Measurements from ENCODE around the gene OR52H1.

OR52H1 gene

DNA sequence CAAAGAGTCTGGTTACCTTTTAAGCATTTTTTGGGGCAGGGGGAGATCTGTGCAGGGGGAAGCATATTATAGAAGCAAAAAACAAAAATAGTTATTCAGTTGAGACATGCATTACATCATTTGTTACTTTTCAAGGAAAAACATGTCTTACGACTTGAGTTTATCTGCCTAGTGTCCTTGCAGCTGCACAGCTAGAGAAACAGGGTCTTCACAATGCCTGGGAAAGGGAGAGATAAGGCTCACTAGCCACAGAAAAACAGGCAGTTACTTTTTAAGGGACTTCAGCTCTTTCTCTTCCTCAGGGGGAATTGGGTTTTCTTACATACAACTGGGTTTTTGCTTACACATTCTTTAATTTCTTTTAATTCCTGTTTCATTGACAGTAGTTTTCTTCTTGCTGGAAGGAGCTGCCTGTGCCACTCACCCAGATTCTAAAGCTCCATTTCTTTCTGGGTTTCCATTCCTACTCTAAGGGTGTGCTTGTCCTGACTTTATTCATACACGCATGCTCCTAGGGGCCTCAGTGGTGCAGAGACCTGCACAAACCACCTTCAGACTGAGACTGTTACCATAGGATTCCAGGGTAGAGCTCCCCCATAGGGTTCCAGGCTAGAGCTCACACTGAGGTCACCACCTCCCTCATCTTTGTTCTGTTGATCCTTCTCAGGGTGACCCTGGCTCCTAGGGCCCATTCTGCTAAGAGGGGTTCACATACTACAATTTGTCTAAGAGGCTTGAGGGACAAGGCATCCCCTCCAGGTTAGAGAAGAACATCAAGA, 17.1 kb downstream of the OR52H1 start:
- DNase-seq: no peak

DNA sequence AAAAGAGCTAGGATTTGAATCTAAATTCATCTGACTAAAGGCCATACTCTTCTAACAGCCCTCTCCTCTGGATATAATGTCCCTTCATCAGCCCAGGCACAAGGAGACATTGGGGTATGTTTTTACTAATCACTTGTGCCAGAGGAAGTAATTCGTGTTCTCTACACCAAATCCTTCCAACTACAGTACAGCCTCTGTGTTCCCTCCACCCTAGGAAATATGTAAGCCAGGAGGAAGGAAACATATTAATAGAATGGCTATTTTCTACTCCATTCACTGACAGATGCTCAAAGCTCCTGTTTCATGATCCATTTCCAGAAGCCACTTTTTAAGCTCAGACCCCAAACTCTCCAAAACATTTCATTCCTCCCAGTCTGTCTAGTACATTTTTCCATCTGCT, 19.8 kb downstream of the OR52H1 start:
- no peak for DNase-seq

DNA sequence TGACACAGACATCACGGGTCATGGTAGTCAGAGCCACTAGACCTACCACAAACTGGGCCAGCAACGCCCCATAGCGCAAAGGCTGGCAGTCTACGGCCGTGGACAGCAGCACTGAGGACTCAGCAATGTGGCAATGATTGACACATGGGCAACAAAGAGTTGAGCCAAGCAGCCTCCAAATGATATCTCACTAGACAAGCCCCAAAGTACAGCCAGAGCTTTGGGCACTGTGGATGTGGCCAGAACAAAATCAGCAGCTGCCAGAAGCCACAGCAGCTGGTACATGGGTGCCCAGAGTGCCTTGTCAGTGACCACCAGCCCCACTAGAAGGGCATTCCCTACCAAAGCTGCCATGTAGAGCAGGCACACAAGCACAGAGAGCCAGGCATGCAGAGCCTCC, 20.6 kb downstream of the OR52H1 start:
- DNase-seq: no peak

DNA sequence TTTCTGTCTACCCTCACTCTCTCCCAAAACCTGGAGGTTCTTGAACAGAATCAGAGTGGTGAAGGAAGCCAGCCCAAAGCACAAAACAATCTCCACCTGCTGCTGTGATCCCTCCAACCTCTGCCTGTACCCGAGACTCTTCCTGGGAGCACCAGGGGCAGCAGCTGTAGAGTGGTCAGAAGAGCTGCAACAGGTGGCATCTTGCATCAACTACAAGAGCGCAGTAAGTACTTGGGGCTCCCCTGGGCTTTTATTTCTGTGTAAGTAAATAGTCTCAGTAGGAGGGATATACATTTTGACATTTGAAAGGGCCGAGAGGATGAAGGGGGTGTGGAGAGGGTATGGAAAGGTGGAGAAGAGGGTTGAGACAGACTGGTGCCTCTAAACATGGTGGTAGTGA, 23.6 kb downstream of the OR52H1 start:
- DNase-seq: no peak

DNA sequence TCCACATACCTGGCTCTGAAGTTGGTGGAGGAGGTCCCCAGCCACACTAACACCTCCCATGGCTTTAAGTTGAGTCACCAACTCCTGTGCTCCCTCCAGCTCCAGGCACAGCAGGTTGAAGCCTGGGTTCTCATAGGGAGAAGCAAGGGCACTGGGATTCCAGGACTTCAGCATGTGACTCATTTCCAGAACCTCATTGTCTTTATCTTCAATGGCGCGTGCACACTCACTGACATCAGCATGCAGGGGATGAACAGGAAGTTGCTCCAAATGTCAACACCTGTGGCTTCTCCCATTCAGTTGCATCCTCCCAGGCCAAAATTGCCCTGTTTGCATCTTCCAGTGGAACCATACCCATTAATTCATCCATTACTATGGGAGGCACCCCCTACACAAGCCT, 26.0 kb downstream of the OR52H1 start:
- no peak for DNase-seq

DNA sequence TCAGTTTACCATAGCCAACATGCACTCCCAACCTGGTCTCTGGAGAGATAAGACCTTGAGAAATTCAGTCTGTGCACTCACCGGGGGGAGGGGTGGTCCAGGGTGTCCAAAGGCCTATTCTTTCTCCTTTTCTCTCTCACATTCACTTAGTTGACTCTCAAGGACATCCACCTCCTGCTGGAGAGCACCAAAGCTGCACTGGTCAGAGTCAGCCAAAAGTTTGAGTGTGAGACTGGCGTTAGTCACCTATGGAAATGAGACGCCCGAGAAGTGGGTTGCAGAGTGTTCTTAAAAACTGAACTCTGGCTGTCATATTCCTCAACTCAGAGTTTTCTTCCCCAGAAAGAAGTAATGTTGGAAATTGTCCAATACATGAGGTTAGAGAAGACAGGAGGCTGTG, 26.8 kb downstream of the OR52H1 start:
- DNase-seq: no peak

DNA sequence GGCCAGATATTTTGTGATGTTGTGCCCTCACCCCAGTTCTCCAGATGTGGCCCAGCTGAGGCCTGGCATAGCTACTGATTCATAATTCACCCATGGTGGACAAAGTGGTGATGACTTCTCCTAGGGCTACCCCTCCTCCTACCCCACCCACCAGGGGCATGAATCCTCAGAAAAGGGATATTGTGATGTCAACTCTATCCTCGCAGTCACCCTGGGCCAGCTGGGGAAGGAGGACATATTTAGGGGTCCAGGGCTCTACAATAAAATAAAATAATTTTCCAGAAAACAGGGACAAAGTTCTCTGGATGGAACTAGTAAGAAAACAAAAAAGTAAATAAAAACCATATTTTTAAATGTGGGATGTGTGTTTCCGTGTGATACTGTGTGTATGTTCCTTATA, 31.7 kb downstream of the OR52H1 start, which contains the start of gene UBQLNL:
Gene UBQLNL (minus strand): TSS at position 101 of the 400 bp plus-strand sequence. CDS start 258 bp downstream, outside the sequence.
- DNase-seq: no peak

DNA sequence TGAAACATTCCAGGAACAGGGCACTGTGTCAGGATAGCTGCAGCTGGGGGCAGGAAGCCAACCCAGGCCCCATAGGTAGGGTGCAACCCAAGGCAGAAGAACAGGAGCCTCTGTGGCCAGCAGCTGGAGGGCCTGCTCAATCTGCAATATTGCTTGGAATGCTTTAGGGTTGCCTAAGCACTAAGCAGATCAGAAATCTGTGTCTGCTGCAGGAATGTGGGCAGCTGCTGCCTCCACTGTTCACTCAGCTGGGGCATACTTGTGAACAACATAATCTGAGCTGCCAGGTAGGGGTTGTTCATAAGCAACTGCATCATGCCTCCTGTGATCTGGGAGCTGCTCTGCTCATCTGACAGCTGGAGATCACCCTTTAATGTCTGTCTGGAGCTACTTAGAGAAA, 33.5 kb downstream of the OR52H1 start:
- DNase-seq: no peak

DNA sequence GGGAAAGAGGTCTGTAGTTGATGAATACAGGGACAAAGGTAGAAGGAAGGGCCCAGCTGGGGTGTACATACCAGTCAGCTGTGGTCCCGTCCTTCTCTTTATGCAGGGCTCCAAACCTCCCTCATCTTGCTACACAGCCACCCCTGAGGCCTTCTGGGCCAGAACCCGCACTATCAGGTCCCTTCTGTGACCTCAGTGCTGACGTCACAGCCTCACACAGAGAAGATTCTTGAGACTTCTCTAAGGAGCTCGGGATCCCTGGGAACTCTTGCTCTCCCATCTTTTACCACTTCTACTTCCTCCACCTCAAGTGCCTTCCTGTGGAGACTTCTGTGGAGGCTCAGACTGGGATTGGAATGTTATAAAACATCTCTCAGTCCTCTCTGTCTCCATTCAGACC, 38.5 kb downstream of the OR52H1 start, which contains the start of gene UBQLN3:
Gene UBQLN3 (minus strand): TSS at position 155 of the 400 bp plus-strand sequence. CDS start 399 bp downstream, outside the sequence.
- DNase-seq: no peak

DNA sequence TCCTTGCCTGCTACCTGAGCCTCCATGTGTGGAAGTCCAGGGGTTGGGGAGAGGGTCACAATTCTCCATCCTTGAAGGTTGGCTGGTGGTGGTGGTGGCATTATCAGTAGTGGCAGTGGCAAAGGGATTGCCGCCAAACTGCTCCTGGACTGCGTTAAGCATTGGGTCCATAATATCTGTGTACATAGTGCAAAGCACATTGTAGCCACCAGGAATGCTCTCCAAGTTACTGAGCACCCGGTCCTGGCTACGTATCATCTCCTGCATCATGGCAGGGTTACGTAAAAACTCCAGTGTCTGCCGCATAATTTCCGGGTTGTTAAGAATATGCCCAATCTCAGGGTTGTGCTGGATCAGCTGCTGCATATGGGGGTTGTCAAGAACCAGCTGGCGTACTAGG, 39.7 kb downstream of the OR52H1 start:
- DNase-seq: no peak

DNA sequence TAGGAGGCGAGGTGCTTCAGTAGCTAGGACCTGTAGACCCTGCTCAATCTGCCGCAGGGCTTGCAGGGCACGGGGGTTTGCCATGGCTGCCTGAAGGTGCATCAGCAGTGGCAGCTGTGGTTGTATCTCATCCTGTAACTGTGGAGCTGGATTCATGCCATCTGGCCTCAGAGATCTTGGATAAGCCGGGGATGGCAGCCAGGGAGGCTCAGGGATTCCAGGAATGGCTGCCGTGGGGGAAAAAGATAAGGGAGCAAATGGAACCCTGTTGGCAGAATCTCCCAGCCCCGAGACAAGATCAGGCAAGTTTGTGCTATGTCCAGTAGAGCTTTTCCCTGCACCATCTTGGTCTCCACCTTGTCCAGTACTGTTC, 40.4 kb downstream of the OR52H1 start:
- no peak for DNase-seq

DNA sequence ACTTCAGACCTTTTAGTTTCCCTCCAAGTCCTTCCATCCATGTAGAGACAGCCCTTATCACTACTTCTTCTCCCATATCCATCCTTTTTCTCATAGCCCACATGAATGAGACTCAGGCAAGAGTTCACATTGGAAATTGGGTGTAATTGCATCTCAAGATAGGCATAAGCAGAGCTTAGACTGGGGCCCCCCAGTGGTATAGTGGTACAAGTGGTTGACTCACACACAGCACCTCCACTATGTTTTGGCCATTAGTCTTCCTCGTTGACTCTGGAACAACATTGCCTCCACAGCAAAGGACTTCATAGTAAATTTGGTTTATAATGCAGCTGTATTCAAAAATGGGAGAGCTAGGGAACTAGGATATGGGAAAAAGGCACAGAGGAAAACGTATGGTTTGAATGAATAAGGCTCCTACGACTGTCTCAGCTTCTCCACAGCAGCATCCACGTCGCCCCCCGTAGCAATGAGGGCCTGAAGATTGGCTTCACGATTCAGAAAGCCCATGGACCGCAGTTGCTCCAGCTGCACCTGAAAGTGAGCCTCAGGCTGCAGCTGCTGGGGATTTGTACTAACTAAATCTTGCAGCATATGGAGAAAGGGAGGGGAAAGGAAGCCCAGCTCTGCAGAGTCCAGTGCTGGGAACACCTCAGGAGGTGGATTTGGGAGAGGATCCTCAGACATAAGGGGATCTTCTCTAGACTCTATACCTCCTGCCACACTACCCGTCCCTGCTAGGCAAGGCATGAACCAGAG, 41.0 kb downstream of the OR52H1 start:
- DNase-seq: no peak

DNA sequence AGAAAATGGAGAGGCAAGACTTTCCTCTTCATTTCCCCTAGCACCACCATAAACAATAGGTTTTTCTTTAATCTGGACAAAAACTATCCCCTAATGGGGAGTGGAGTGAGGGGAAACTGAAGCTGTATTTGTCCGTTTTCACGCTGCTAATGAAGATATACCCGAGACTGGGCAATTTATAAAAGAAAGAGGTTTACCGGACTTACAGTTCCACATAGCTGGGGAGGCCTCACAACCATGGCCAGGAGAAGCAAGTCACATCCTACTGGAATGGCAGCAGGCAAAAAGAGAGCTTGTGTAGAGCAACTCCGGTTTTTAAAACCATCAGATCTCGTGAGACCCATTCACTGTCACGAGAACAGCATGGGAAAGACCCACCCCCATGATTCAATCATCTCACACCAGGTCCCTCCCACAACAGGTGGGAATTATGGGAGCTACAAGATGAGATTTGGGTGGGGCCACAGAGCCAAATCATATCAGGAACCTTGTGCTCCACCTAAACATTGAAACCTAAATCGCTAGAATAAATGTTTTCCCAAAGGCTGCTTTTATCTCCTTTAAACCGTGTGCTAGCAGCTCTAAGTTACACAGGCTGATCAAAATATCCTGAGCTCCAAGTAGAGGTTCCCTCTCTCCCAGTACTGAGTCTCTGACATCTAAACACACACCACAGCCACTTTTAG, 42.8 kb downstream of the OR52H1 start:
- no peak for DNase-seq

DNA sequence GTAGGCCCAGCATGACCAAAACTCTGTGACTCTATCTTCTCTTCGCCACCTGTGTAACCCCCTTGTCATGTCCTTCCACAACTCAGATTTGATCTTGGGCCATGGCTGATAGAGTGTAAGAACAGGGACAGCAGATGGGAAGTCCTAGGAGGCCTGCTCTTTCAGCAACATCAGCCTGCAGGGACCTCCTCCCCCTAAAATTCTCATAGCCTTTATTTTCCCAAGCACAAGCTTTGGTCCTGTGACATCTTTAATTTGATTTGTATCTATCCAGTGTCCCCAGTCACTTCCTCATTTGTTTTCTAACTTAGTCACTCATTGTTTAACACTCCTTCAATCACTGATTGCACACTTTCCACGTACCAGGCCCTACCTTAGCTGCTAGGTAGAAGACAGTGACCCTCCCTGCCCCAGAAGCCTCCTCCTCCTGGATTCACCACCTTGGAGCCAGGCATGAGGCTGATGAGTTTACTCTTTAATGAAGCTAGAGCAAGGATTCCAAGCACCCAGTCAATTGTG, 43.9 kb downstream of the OR52H1 start:
- DNase-seq: no peak

DNA sequence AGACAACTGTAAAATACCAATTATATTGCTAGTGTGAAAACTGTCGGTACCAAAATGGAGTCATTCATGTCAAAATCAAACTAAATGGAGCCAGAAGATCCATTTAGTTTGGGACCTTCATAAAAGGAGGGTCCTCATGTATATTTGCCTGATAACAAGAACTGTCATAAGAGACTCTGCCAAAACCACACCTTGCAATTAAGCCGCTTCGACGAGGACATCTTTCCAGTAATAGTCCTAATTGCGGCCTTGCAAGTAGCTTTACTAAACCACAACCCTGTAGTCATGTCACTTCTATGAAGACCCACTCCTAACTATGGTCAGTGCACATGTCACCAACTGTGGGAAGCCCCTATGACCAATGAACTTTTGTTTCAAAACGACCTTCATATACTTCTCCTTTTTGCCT, 47.9 kb downstream of the OR52H1 start:
- DNase-seq: no peak

DNA sequence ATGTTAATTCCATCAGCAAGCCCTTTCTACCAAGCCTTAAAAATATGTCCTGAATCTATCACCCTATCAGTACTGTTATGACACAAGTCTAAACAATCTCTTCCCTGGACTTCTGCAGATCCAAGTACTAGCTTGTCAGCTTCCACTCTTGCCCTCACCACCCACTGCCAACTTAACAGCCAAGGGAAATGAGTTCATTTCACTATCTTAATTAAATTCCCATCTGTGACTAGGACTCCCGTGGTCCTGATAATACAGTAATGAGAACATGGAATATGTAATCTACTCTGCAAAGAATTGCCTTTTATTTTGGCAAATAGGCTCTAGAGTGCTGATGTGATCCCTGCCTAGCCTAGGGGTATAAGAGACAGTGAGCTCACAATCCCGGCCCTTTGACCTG, 48.7 kb downstream of the OR52H1 start:
- no peak for DNase-seq
